Peyer's patch (tissue), 4 donors: ENCODE measurements around the gene CCDC28B.
"Not testable (repeated sequence)": the region's sequence is repeated elsewhere in the genome, so short reads cannot be mapped to it uniquely, and the experiment has no call there.

Experiments used
- POLR2A ChIP-seq, 2 donors: fragments of 450-650 bp; IDR thresholded peaks; one replicate each; pipeline ENCODE4 v1.5.1; 2017; ENCODE audit warnings: antibody characterized with exemption in 2 of 2, mild to moderate bottlenecking in 2 of 2, moderate library complexity in 2 of 2
- TF ChIP-seq, protein P1 (sequence below), 6 experiments: fragments of 450-650 bp in 4 of 6; fragments of 200-600 bp in 2 of 6; sonication (generic) in 1 of 6; IDR thresholded peaks; one replicate each; pipeline ENCODE4 v1.5.1; 2017 to 2019; ENCODE audit warnings: antibody characterized with exemption in 6 of 6, mild to moderate bottlenecking in 3 of 6, moderate library complexity in 1 of 6

DNA sequence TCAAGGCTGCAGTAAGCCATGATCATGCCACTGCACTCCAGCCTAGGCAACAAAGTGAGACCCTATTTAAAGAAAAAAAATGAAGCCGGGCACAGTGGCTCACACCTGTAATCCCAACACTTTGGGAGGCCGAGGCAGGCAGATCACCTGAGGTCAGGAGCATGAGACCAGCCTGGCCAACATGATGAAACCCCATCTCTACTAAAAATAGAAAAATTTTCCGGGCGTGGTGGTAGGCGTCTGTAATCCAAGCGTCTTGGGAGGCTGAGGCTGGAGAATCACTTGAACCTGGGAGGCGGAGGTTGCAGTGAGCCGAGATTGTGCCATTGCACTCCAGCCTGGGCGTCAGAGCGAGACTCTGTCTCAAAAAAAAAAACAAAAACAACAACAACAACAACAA lies 34.8 kb upstream of the CCDC28B start:
- TF ChIP-seq, protein P1, sequence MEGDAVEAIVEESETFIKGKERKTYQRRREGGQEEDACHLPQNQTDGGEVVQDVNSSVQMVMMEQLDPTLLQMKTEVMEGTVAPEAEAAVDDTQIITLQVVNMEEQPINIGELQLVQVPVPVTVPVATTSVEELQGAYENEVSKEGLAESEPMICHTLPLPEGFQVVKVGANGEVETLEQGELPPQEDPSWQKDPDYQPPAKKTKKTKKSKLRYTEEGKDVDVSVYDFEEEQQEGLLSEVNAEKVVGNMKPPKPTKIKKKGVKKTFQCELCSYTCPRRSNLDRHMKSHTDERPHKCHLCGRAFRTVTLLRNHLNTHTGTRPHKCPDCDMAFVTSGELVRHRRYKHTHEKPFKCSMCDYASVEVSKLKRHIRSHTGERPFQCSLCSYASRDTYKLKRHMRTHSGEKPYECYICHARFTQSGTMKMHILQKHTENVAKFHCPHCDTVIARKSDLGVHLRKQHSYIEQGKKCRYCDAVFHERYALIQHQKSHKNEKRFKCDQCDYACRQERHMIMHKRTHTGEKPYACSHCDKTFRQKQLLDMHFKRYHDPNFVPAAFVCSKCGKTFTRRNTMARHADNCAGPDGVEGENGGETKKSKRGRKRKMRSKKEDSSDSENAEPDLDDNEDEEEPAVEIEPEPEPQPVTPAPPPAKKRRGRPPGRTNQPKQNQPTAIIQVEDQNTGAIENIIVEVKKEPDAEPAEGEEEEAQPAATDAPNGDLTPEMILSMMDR (IDR thresholded peaks at IDR 0.05): not testable (repeated sequence)
- TF ChIP-seq POLR2A (IDR thresholded peaks at IDR 0.05): not testable (repeated sequence)
